BJ (cell line): Measurements from ENCODE around the gene RSPH1. TPM values are rescaled to one million over a fixed set of nuclear protein-coding genes. Genes with fewer than 3 reads are reported as not detected.
"Not testable (repeated sequence)": the region's sequence is repeated elsewhere in the genome, so short reads cannot be mapped to it uniquely, and the experiment has no call there.

ENCODE experiments used
- CTCF ChIA-PET: fragments of 350-600 bp; formaldehyde crosslinking; extraction: SDS; loops from one replicate; lab custom pipeline; 2021; ENCODE audit warnings: antibody characterized with exemption, inconsistent platforms; lab: Yijun Ruan, JAX
- POLR2A ChIA-PET: fragments of 300-600 bp; sonication (Branson Sonifier 250); formaldehyde crosslinking; extraction: SDS; loops from one replicate; lab custom pipeline; 2021; ENCODE audit warnings: antibody characterized with exemption; lab: Charles Lee
- DNase-seq: peaks from one replicate; pipeline ENCODE4 v3.0.0-alpha.2; 2011; ENCODE audit warnings: low read depth
- H3K27me3 ChIP-seq: 2 replicates; pipeline ENCODE4 v1.6.0; 2011; ENCODE audit warnings: low read length; ENCODE audit not compliant: control insufficient read depth, insufficient read depth
- H3K36me3 ChIP-seq: 2 replicates; pipeline ENCODE4 v1.5.1; 2011; ENCODE audit warnings: low read length; ENCODE audit not compliant: control insufficient read depth, insufficient read depth
- H3K4me3 ChIP-seq: 2 replicates; pipeline ENCODE4 v1.5.1; 2011; ENCODE audit warnings: low read depth, mild to moderate bottlenecking, control low read depth, low read length
- CTCF ChIP-seq: IDR thresholded peaks from 2 replicates; pipeline ENCODE4 v1.5.1; 2011; ENCODE audit warnings: low read depth, mild to moderate bottlenecking, control low read depth, inconsistent platforms, low read length, moderate library complexity; ENCODE audit not compliant: insufficient read depth
- polyA plus RNA-seq: library from polyadenylated mRNA; depleted of rRNA; stranded (reverse); fragments of >200 nt; gene quantifications from 2 replicates; pipeline ENCODE4 v1.2.3, GENCODE V29; 2011

RSPH1 gene
- polyA plus RNA-seq, 1 experiment, result 0.11 TPM

GRCh38 chr21:42471716-42472330 lies 24.2 kb downstream of the RSPH1 start:
- CTCF ChIA-PET, result no interaction called here
- no peak for DNase-seq
- H3K27me3 ChIP-seq, result no peaks in the 10 kb centered on the region
- H3K4me3 ChIP-seq, result no peak overlapping the region
- no peak for TF ChIP-seq CTCF
- no peaks in the 10 kb centered on the region for H3K36me3 ChIP-seq
- POLR2A ChIA-PET, result no interaction called here

GRCh38 chr21:42471206-42471605 lies 24.8 kb downstream of the RSPH1 start:
- H3K27me3 ChIP-seq, result no peaks in the 10 kb centered on the region
- DNase-seq, result no peak
- ChIA-PET CTCF (no interaction called here), POLR2A (no interaction called here)
- H3K4me3 ChIP-seq, result no peak overlapping the region
- no peaks in the 10 kb centered on the region for H3K36me3 ChIP-seq
- no peak for TF ChIP-seq CTCF

- H3K27me3 ChIP-seq, POLR2A ChIA-PET, H3K4me3 ChIP-seq, CTCF ChIA-PET, DNase-seq, H3K36me3 ChIP-seq: not testable (repeated sequence)
Measured at GRCh38 chr21:42469726-42470125, 26.3 kb downstream of the RSPH1 start.

- CTCF ChIA-PET, result no interaction called here
- POLR2A ChIA-PET, result no interaction called here
- Histone ChIP-seq H3K36me3 (no peaks in the 10 kb centered on the region), H3K4me3 (no peak overlapping the region), H3K27me3 (no peaks in the 10 kb centered on the region)
- TF ChIP-seq CTCF, result no peak
- DNase-seq, result no peak
Measured at GRCh38 chr21:42469272-42469671, 26.8 kb downstream of the RSPH1 start.

GRCh38 chr21:42468491-42469131 lies 27.4 kb downstream of the RSPH1 start:
- Histone ChIP-seq H3K4me3 (no peak overlapping the region), H3K36me3 (no peaks in the 10 kb centered on the region), H3K27me3 (no peaks in the 10 kb centered on the region)
- TF ChIP-seq CTCF, result no peak
- DNase-seq, result no peak
- POLR2A ChIA-PET, result no interaction called here
- CTCF ChIA-PET, result no interaction called here
